Measurements from ENCODE around the gene RELN.

DNA sequence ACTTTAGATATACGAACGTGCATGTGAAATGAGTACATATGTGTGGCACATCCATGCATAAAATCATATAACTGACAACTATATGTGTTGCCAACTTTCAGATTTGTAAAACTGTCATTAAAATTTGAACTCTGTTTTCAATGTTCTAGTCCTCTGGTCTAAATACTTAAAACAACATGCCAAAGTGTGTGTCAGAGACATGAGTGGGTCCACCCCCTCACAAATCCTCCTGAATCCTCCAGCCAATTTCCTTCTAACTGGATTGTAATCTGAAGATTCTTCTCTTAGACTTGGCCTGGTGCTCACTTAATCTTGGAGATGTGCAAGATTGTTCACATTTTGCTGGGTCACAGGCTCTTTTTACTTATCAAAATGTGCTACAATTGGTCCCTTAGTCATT, 184.1 kb downstream of the RELN start:
- TF ChIP-seq CTCF (conservative IDR thresholded peaks at IDR 0.05; ENCODE audit: low read depth, low read length) (no peak), EZH2 (IDR thresholded peaks at IDR 0.05; ENCODE audit: low read length, unreplicated experiment) (no peak), EZH2phosphoT487 (IDR thresholded peaks at IDR 0.05; ENCODE audit: borderline replicate concordance, low read length) (no peak)
